Spleen (tissue), 11 donors: ENCODE data around the gene HADHB. TPM values are rescaled to one million over a fixed set of nuclear protein-coding genes. Genes with fewer than 3 reads are reported as not detected.

Experiments used
- DNase-seq: peaks from one replicate; pipeline ENCODE4 v3.0.0-alpha.2; 2020
- H3K27ac ChIP-seq, 8 donors: fragments of 200-600 bp; sonication (generic) in 7 of 8; 1 replicate in 4 of 8; 2 replicates in 4 of 8; pipeline versions ENCODE4 v1.5.0 to v1.8.0; 2016 to 2021; ENCODE audit warnings: inconsistent platforms in 4 of 8, mild to moderate bottlenecking in 4 of 8, moderate library complexity in 1 of 8
- H3K27me3 ChIP-seq, 7 donors: fragments of 200-600 bp; sonication (generic) in 6 of 7; replicated peaks in 1 of 7; 1 replicate in 4 of 7; 2 replicates in 3 of 7; pipeline versions ENCODE4 v1.5.0 to v1.8.0; 2016 to 2021; ENCODE audit warnings: inconsistent platforms in 3 of 7, mild to moderate bottlenecking in 1 of 7
- H3K36me3 ChIP-seq, 6 donors: fragments of 200-600 bp; sonication (generic) in 5 of 6; 1 replicate in 4 of 6; 2 replicates in 2 of 6; pipeline versions ENCODE4 v1.5.0 to v1.8.0; 2016 to 2021; ENCODE audit warnings: inconsistent platforms in 2 of 6
- H3K4me1 ChIP-seq, 6 donors: fragments of 200-600 bp; sonication (generic) in 5 of 6; 1 replicate in 3 of 6; 2 replicates in 3 of 6; pipeline versions ENCODE4 v1.5.0 to v1.8.0; 2016 to 2021; ENCODE audit warnings: inconsistent platforms in 3 of 6
- H3K4me3 ChIP-seq, 8 donors: fragments of 200-600 bp; sonication (generic) in 7 of 8; 1 replicate in 4 of 8; 2 replicates in 4 of 8; pipeline versions ENCODE4 v1.5.0 to v1.8.0; 2016 to 2021; ENCODE audit warnings: inconsistent platforms in 4 of 8, mild to moderate bottlenecking in 4 of 8, moderate library complexity in 2 of 8
- H3K9me3 ChIP-seq, 8 donors: fragments of 200-600 bp; sonication (generic) in 7 of 8; 1 replicate in 4 of 8; 2 replicates in 4 of 8; pipeline versions ENCODE4 v1.5.0 to v1.8.0; 2016 to 2021; ENCODE audit warnings: inconsistent platforms in 4 of 8
- CTCF ChIP-seq, 11 experiments: fragments of 200-600 bp in 7 of 11; fragments of 450-650 bp in 4 of 11; sonication (generic) in 4 of 11; IDR thresholded peaks in 8 of 11; conservative IDR thresholded peaks in 3 of 11; 1 replicate in 7 of 11; 2 replicates in 4 of 11; pipeline versions ENCODE4 v1.4.0 to v1.8.0; 2016 to 2021; ENCODE audit warnings: antibody characterized with exemption in 11 of 11, inconsistent platforms in 4 of 11, mild to moderate bottlenecking in 1 of 11
- POLR2A ChIP-seq, 3 donors: fragments of 450-650 bp; IDR thresholded peaks; one replicate each; pipeline ENCODE4 v1.5.1; 2017; ENCODE audit warnings: antibody characterized with exemption in 3 of 3, mild to moderate bottlenecking in 1 of 3
- POLR2AphosphoS5 ChIP-seq, 3 donors: sonication (generic); formaldehyde crosslinking; IDR thresholded peaks; one replicate each; pipeline ENCODE4 v1.5.1; 2017; ENCODE audit warnings: antibody characterized with exemption in 3 of 3
- WGBS, 5 donors: extraction: QIAGEN DNeasy Blood & Tissue Kit in 3 of 5; methylation state at CpG; one replicate each; pipeline versions ENCODE4 v1.1.5 to v1.1.7; 2013 to 2018; 5-methylcytosine and 5-hydroxymethylcytosine counted together
- intact Hi-C: fragments of 100-400 bp; cut with DNase I; formaldehyde crosslinking; loops from one replicate; pipeline ENCODE4 v1.15.0; 2023; ENCODE audit warnings: low total_unique reads
- polyA plus RNA-seq, 3 donors: library from polyadenylated mRNA; stranded (reverse); fragments of 200-250 nt; gene quantifications; one replicate each; pipeline ENCODE4 v1.2.1, GENCODE V29; 2013
- total RNA-seq, 7 donors: library from RNA; depleted of rRNA in 3 of 7; stranded (reverse); fragments of >200 nt in 3 of 7; fragmentation: NEBNext Ultra II Directional in 4 of 7; extraction: Animal tissue kit (Norgen Biotek cat#: 25700) in 4 of 7; gene quantifications; one replicate each; pipeline versions ENCODE4 v1.1.0 to v1.2.1, GENCODE V29; 2016 to 2021
- donor health status: healthy with polysubstance abuse.
- donor health status: DM: no; HTN: no; CAD: no; lungs with moderate emphysema.
- donor health status: DM: no; HTN: no; CAD: no.
- donor health status: Bipolar disorder and iron deficiency.
- donor health status: healthy.
- donor health status: DM: no; HTN: no; CAD: no.
- donor health status: DM: yes; HTN: yes; CAD: no.

Gene HADHB
- total and polyA plus RNA-seq, 10 donors = 54.0 to 165 (median 108) TPM

DNA sequence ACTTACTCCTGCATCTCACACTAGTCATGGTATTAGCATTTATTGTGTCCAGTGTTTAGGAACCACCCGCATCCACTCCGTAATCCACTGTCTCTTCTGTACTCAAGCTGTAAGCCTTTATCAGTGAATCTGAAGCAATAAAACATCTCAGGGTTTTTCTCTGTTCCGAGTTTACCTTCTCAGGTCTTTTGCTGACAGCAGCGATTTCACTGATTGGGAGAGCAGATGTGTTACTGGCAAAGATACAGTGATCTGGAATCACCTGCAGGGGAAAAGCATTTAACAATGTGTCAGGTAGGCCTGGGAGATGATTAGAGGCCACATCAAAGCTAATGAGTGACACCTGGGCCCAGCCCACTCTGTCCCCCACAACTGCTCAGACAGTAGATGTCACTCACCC, 47.2 kb upstream of the HADHB start:
- Histone ChIP-seq H3K9me3 (peaks cover 0 to 17% (median 7%) of the 10 kb centered on the region in 8 donors), H3K36me3 (peaks cover 11 to 100% (median 95%) of the 10 kb centered on the region in 6 donors), H3K27me3 (no peaks in the 10 kb centered on the region), H3K4me1 (peaks cover 0 to 11% (median 5%) of the 10 kb centered on the region in 6 donors), H3K27ac (peak overlapping the region in 2 of 8 donors; percentile 2 to 68), H3K4me3 (no peak overlapping the region)
- whole genome bisulfite sequencing, 5 donors = 96 to 99% (median 97%) methylated on average over 4 of the region's 4 CpGs
- TF ChIP-seq POLR2A (IDR thresholded peaks at IDR 0.05) = no peak
- no peak for TF ChIP-seq CTCF (IDR thresholded peaks at IDR 0.05 in 8 of 11, conservative IDR thresholded peaks at IDR 0.05 in 3 of 11)
- DNase-seq = no peak
- intact Hi-C loops = no loop called here

DNA sequence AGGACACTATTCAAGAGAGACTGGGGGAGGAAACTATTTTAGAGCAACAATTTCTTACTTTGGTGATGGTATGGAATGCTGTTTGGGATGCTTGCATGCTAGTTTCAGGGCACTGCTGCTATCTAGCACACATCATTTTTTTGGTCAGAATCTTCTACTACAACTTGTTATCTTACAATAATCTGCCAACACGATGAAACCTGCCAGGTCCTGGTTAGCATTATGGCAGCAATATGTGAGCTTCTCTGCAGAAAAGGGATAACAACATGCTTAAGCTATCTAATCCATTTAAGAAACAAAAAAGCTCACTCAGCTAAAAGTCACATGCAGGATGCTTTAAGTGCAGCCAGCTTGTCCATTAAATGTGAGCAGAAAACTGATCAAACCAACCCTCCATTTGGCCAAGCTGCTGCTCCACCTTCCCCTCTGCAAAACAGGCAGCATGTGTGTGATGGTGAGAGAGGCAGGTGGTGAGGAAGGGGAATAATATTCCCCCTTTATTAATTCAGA, 41.7 kb upstream of the HADHB start:
- H3K27me3 ChIP-seq = no peaks in the 10 kb centered on the region
- no peaks in the 10 kb centered on the region for H3K4me1 ChIP-seq
- H3K9me3 ChIP-seq = peaks cover 0 to 7% (median 0%) of the 10 kb centered on the region in 8 donors
- TF ChIP-seq CTCF (IDR thresholded peaks at IDR 0.05 in 8 of 11, conservative IDR thresholded peaks at IDR 0.05 in 3 of 11) (no peak), POLR2A (IDR thresholded peaks at IDR 0.05) (no peak), POLR2AphosphoS5 (IDR thresholded peaks at IDR 0.05) (no peak)
- no peak for DNase-seq
- intact Hi-C loops = no loop called here
- 85 to 100% (median 89%) methylated on average over 1 of the region's 1 CpG for WGBS, 5 donors
- peaks cover 6 to 100% (median 84%) of the 10 kb centered on the region in 6 donors for H3K36me3 ChIP-seq
- H3K4me3 ChIP-seq = no peak overlapping the region
- H3K27ac ChIP-seq = no peak overlapping the region

DNA sequence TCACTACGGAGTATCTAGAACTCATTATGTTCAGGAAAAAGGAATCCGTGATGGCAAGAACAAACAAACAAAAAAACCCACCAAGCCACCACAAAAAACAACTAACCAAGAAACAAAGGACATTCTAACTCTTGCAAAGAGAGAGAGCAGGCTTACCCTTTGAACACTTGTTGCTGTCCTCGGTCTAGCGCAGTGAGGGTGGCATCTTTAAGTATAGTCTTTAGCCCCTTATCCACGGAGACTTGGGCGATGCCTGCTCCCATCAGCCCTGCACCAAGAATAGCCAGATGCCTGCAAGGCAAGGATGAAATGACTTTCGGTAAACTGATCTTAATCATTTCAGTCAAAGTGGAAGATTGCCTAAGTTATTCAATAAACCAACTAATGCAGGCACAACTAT, 40.8 kb upstream of the HADHB start:
- DNase-seq = no peak
- Histone ChIP-seq H3K27me3 (no peaks in the 10 kb centered on the region), H3K9me3 (no peaks in the 10 kb centered on the region)

GRCh38 chr2:26212011-26212410, 32.7 kb upstream of the HADHB start:
- intact Hi-C loops = no loop called here
- 94 to 100% (median 97%) methylated on average over 5 of the region's 5 CpGs for WGBS, 5 donors
- Histone ChIP-seq H3K4me1 (no peaks in the 10 kb centered on the region), H3K27me3 (no peaks in the 10 kb centered on the region), H3K27ac (no peak overlapping the region), H3K4me3 (no peak overlapping the region), H3K36me3 (peaks cover 16 to 100% (median 83%) of the 10 kb centered on the region in 6 donors), H3K9me3 (no peaks in the 10 kb centered on the region)
- TF ChIP-seq POLR2AphosphoS5 (IDR thresholded peaks at IDR 0.05) (no peak), POLR2A (IDR thresholded peaks at IDR 0.05) (no peak), CTCF (IDR thresholded peaks at IDR 0.05 in 8 of 11, conservative IDR thresholded peaks at IDR 0.05 in 3 of 11) (no peak)
- no peak for DNase-seq

More for the DNA sequence above, 40.8 kb upstream of the HADHB start:
- WGBS, 5 donors = 91 to 98% (median 95%) methylated on average over 7 of the region's 7 CpGs
- no peaks in the 10 kb centered on the region for H3K4me1 ChIP-seq
- H3K4me3 ChIP-seq = no peak overlapping the region
- H3K27ac ChIP-seq = no peak overlapping the region
- TF ChIP-seq POLR2AphosphoS5 (IDR thresholded peaks at IDR 0.05) (no peak), CTCF (IDR thresholded peaks at IDR 0.05 in 8 of 11, conservative IDR thresholded peaks at IDR 0.05 in 3 of 11) (no peak), POLR2A (IDR thresholded peaks at IDR 0.05) (no peak)
- peaks cover 12 to 100% (median 84%) of the 10 kb centered on the region in 6 donors for H3K36me3 ChIP-seq
- intact Hi-C loops = no loop called here
